HG02973 (cell line): ENCODE measurements around the gene PIAS4.

Experiments used
- ATAC-seq: cut with Tn5 transposase; IDR thresholded peaks from one replicate; pipeline ENCODE4 v1.9.1; 2021; ENCODE audit warnings: moderate library complexity; ENCODE audit not compliant: unreplicated experiment

The PIAS4 gene

GRCh38 chr19:3977242-3978143 is 30.0 kb upstream of the PIAS4 start:
- ATAC-seq, result no peak

GRCh38 chr19:3978145-3978544 is 29.4 kb upstream of the PIAS4 start:
- ATAC-seq, result no peak

- ATAC-seq, result no peak
Observed at GRCh38 chr19:3979289-3979673, 28.3 kb upstream of the PIAS4 start.

GRCh38 chr19:3979674-3980352 is 27.7 kb upstream of the PIAS4 start:
- ATAC-seq, result no peak

GRCh38 chr19:3980353-3981251 is 26.9 kb upstream of the PIAS4 start:
- no peak for ATAC-seq

GRCh38 chr19:3981373-3981735 is 26.2 kb upstream of the PIAS4 start:
- no peak for ATAC-seq

GRCh38 chr19:3981736-3982681 is 25.5 kb upstream of the PIAS4 start:
- no peak for ATAC-seq

GRCh38 chr19:3982701-3983541 is 24.6 kb upstream of the PIAS4 start:
- no peak for ATAC-seq

- ATAC-seq, result no peak
Observed at GRCh38 chr19:3983542-3983914, 24.0 kb upstream of the PIAS4 start.

GRCh38 chr19:3983936-3984583 is 23.5 kb upstream of the PIAS4 start:
- no peak for ATAC-seq

GRCh38 chr19:3984584-3984907 is 23.0 kb upstream of the PIAS4 start:
- no peak for ATAC-seq

- ATAC-seq, result peak; percentile 52
Observed at GRCh38 chr19:3984908-3985642, 22.5 kb upstream of the PIAS4 start, which contains the start of gene EEF2. EEF2 (minus strand) TSS chr19:3985463; CDS start chr19:3985380, 83 bp downstream.

GRCh38 chr19:3985643-3986259 is 21.8 kb upstream of the PIAS4 start:
- no peak for ATAC-seq

GRCh38 chr19:3986260-3987041 is 21.1 kb upstream of the PIAS4 start:
- no peak for ATAC-seq

GRCh38 chr19:3987619-3988371 is 19.7 kb upstream of the PIAS4 start:
- peak; percentile 38 for ATAC-seq

GRCh38 chr19:3990815-3991117 is 16.8 kb upstream of the PIAS4 start:
- no peak for ATAC-seq
